ENCODE measurements around the gene MARCKS. TPM values are rescaled to one million over a fixed set of nuclear protein-coding genes. Genes with fewer than 3 reads are reported as not detected.

The MARCKS gene
- total and polyA plus RNA-seq, 2 of the 13 experiments (the other 11 are each of a cell fraction or from before 2014, with no cell fraction given): 30.5 to 39.5 TPM

GRCh38 chr6:113854531-113855499, 2.3 kb upstream of the MARCKS start (continued):
- no peak for TF ChIP-seq RORA (CRISPR knock-in tag; IDR thresholded peaks at IDR 0.05)
- TF ChIP-seq PAXIP1 (CRISPR knock-in tag; conservative IDR thresholded peaks at IDR 0.05): 0 out of 2 replicates have a peak, but pooled peaks have one; percentile 16
- no peak for TF ChIP-seq CENPX (CRISPR knock-in tag; IDR thresholded peaks at IDR 0.05)
- no peak for TF ChIP-seq ZNF138 (CRISPR knock-in tag; IDR thresholded peaks at IDR 0.05; ENCODE audit: low read depth)
- TF ChIP-seq NFYB (CRISPR knock-in tag; IDR thresholded peaks at IDR 0.05): peak; percentile 54; the same call in 1 of the 2 replicates
- TF ChIP-seq BCL3 (CRISPR knock-in tag; IDR thresholded peaks at IDR 0.05): no peak
- no peak for TF ChIP-seq ZBTB43 (CRISPR knock-in tag; conservative IDR thresholded peaks at IDR 0.05)
